ENCODE measurements around the gene SRPX. TPM values are rescaled to one million over a fixed set of nuclear protein-coding genes. Genes with fewer than 3 reads are reported as not detected.

SRPX gene
- total RNA-seq: 10 to 100 TPM in 1 of 2 donors, 1 to 10 TPM in 1; 8.6 to 21.6 TPM

- intact Hi-C loops (cut with DNase I): no loop called here
- Histone ChIP-seq H3K9me3 (no peaks in the 10 kb centered on the region), H3K27me3 (replicated peaks; ENCODE audit: insufficient read depth) (no peaks in the 10 kb centered on the region), H3K4me3 (peak within 1 kb of the TSS; percentile 32 to 40), H3K36me3 (no peaks in the 10 kb centered on the region), H3K4me1 (replicated peaks) (no peaks in the 10 kb centered on the region), H3K27ac (no peak within 1 kb of the TSS)
- TF ChIP-seq CTCF (IDR thresholded peaks at IDR 0.05) (no peak), POLR2AphosphoS5 (IDR thresholded peaks at IDR 0.05) (no peak)
- no peak for DNase-seq (ENCODE audit: low spot score)
- WGBS: 5% methylated on average over 48 of the region's 76 CpGs
These were observed at the start of gene SRPX for GRCh38 chrX:38220415-38221390. TSS of gene SRPX (minus strand) at chrX:38220871. CDS start at chrX:38220792, 79 bp downstream.

GRCh38 chrX:38268011-38268410 is 47.3 kb upstream of the SRPX start:
- TF ChIP-seq POLR2AphosphoS5 (IDR thresholded peaks at IDR 0.05) (no peak), POLR2A (IDR thresholded peaks at IDR 0.05) (no peak), CTCF (IDR thresholded peaks at IDR 0.05) (no peak)
- no peaks in the 10 kb centered on the region for H3K36me3 ChIP-seq
- no peaks in the 10 kb centered on the region for H3K27me3 ChIP-seq (replicated peaks; ENCODE audit: insufficient read depth)
- H3K27ac ChIP-seq: no peak overlapping the region
- H3K4me3 ChIP-seq: no peak overlapping the region
- DNase-seq (ENCODE audit: low spot score): no peak
- H3K4me1 ChIP-seq (replicated peaks): no peaks in the 10 kb centered on the region
- 98% methylated on average over 3 of the region's 3 CpGs for WGBS
- intact Hi-C loops (cut with DNase I): no loop called here
- no peaks in the 10 kb centered on the region for H3K9me3 ChIP-seq

- DNase-seq (ENCODE audit: low spot score): no peak
- Histone ChIP-seq H3K27me3 (replicated peaks; ENCODE audit: insufficient read depth) (no peaks in the 10 kb centered on the region), H3K36me3 (no peaks in the 10 kb centered on the region), H3K4me3 (no peak overlapping the region), H3K9me3 (no peaks in the 10 kb centered on the region), H3K4me1 (replicated peaks) (no peaks in the 10 kb centered on the region), H3K27ac (no peak overlapping the region)
- WGBS: 60% methylated on average over 9 of the region's 9 CpGs
- intact Hi-C loops (cut with DNase I): no loop called here
- TF ChIP-seq POLR2A (IDR thresholded peaks at IDR 0.05) (no peak), CTCF (IDR thresholded peaks at IDR 0.05) (no peak), POLR2AphosphoS5 (IDR thresholded peaks at IDR 0.05) (no peak)
These were observed 42.3 kb upstream of the SRPX start for GRCh38 chrX:38262715-38263620.

GRCh38 chrX:38260231-38260630 is 39.6 kb upstream of the SRPX start:
- Histone ChIP-seq H3K9me3 (no peaks in the 10 kb centered on the region), H3K27me3 (replicated peaks; ENCODE audit: insufficient read depth) (no peaks in the 10 kb centered on the region), H3K4me1 (replicated peaks) (no peaks in the 10 kb centered on the region), H3K27ac (no peak overlapping the region), H3K4me3 (no peak overlapping the region), H3K36me3 (no peaks in the 10 kb centered on the region)
- intact Hi-C loops (cut with DNase I): no loop called here
- peak; percentile 7 for DNase-seq (ENCODE audit: low spot score)
- no peak for TF ChIP-seq POLR2AphosphoS5 (IDR thresholded peaks at IDR 0.05)
- peak in 1 of 4 experiments; percentile 18 for TF ChIP-seq CTCF (IDR thresholded peaks at IDR 0.05)
- TF ChIP-seq POLR2A (IDR thresholded peaks at IDR 0.05): no peak
- 53% methylated on average over 4 of the region's 4 CpGs for WGBS

Data from prostate gland (tissue), 2 donors.